Ovary (tissue), 9 donors: ENCODE results near the gene ARHGAP22. TPM values are rescaled to one million over a fixed set of nuclear protein-coding genes. Genes with fewer than 3 reads are reported as not detected.
"Not testable (repeated sequence)": the region's sequence is repeated elsewhere in the genome, so short reads cannot be mapped to it uniquely, and the experiment has no call there.

Source experiments
- DNase-seq, 5 donors: peaks; one replicate each; pipeline ENCODE4 v3.0.0-alpha.2; 2019 to 2020
- H3K27ac ChIP-seq, 2 donors: fragments of 200-600 bp; one replicate each; pipeline versions ENCODE4 v1.5.1 to v1.8.0; 2019 to 2022
- H3K27me3 ChIP-seq: fragments of 200-600 bp; one replicate; pipeline ENCODE4 v1.8.0; 2022
- H3K36me3 ChIP-seq: fragments of 200-600 bp; sonication (generic); one replicate; pipeline ENCODE4 v1.5.1; 2019
- H3K4me1 ChIP-seq: one replicate; pipeline ENCODE4 v1.8.1; 2013; ENCODE audit warnings: mild to moderate bottlenecking, moderate library complexity; ENCODE audit not compliant: insufficient read depth
- H3K4me3 ChIP-seq: fragments of 200-600 bp; sonication (generic); one replicate; pipeline ENCODE4 v1.5.1; 2017
- H3K9me3 ChIP-seq, 2 donors: fragments of 200-600 bp in 1 of 2; sonication (generic) in 1 of 2; one replicate each; pipeline versions ENCODE4 v1.5.1 to v1.8.1; 2013 to 2019; ENCODE audit warnings: mild to moderate bottlenecking in 1 of 2, moderate library complexity in 1 of 2
- CTCF ChIP-seq, 3 donors: fragments of 450-650 bp in 2 of 3; fragments of 200-600 bp in 1 of 3; IDR thresholded peaks; one replicate each; pipeline versions ENCODE4 v1.5.1 to v1.8.0; 2016 to 2022; ENCODE audit warnings: antibody characterized with exemption in 3 of 3, mild to moderate bottlenecking in 1 of 3
- EP300 ChIP-seq: sonication (generic); formaldehyde crosslinking; IDR thresholded peaks from one replicate; pipeline ENCODE4 v1.6.1; 2017; ENCODE audit warnings: antibody characterized with exemption
- POLR2A ChIP-seq: fragments of 450-650 bp; IDR thresholded peaks from one replicate; pipeline ENCODE4 v1.6.1; 2017; ENCODE audit warnings: antibody characterized with exemption, mild to moderate bottlenecking, moderate library complexity
- WGBS, 3 donors: extraction: QIAGEN DNeasy Blood & Tissue Kit in 1 of 3; methylation state at CpG; one replicate each; pipeline versions ENCODE4 v1.1.5 to v1.1.7; 2013 to 2017; 5-methylcytosine and 5-hydroxymethylcytosine counted together
- intact Hi-C, 4 donors: fragments of 100-400 bp; cut with DNase I; formaldehyde crosslinking; loops; one replicate each; pipeline versions ENCODE4 v1.11.0 to v1.15.1; 2022 to 2023
- polyA plus RNA-seq, 2 donors: library from polyadenylated mRNA; stranded (reverse); fragments of 200-250 nt in 1 of 2; fragments of 350-450 nt in 1 of 2; fragmentation: Illumina TruSeq in 1 of 2; extraction: RNeasy Lipid Tissue Mini Kit (QIAGEN cat#74804) in 1 of 2; gene quantifications; one replicate each; pipeline ENCODE4 v1.2.3, GENCODE V29; 2013 to 2014
- total RNA-seq, 7 donors: library from RNA; depleted of rRNA in 2 of 7; stranded (reverse); fragments of >200 nt in 2 of 7; fragmentation: NEBNext Ultra II Directional in 3 of 7; extraction: Animal tissue kit (Norgen Biotek cat#: 25700) in 3 of 7; gene quantifications; one replicate each; pipeline versions ENCODE4 v1.1.0 to v1.2.4, GENCODE V29; 2016 to 2023
- donor health status: DM: no; HTN: no; CAD: no; lungs with moderate emphysema.
- donor health status: DM: no; HTN: no; CAD: no.
- donor health status: Bipolar disorder and iron deficiency.
- donor health status: DM: yes; HTN: yes; CAD: no.
- donor health status: DM: no; HTN: no; CAD: no.
- donor health status: DM: yes; HTN: yes; CAD: no.

The ARHGAP22 gene
- total and polyA plus RNA-seq, 9 donors, result 3.9 to 14.3 (median 5.7) TPM

GRCh38 chr10:48428896-48429295 is 176.0 kb downstream of the ARHGAP22 start:
- intact Hi-C loops, result no loop called here
- no peaks in the 10 kb centered on the region for H3K36me3 ChIP-seq
- H3K4me3 ChIP-seq, result no peak overlapping the region

DNA sequence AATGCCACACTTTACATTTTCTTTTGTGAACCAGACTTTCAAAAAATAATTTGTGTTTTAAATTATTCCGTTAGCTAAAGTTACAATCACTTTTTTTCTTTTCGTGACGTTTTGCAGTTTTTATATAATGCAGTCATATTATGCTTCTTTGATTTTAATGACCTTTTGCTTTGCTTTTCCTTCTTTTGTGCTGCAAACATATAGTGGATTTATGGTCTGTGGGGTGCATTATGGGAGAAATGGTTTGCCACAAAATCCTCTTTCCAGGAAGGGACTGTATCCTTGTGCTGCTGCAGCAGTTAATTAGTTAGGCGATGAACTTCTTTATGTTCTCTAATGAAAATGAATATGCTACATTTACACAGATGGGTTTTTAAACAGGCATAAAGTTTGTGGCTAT is 181.0 kb downstream of the ARHGAP22 start:
- H3K27me3 ChIP-seq, result no peaks in the 10 kb centered on the region
- H3K4me1 ChIP-seq, result no peaks in the 10 kb centered on the region
- no peak for DNase-seq
- intact Hi-C loops, result no loop called here
- H3K27ac ChIP-seq, result no peak overlapping the region
- H3K9me3 ChIP-seq, result no peaks in the 10 kb centered on the region
- no peak for TF ChIP-seq CTCF (IDR thresholded peaks at IDR 0.05)
- no peak for TF ChIP-seq EP300
- TF ChIP-seq POLR2A, result no peak
- H3K36me3 ChIP-seq, result no peaks in the 10 kb centered on the region
- 86 to 91% (median 87%) methylated on average over 4 of the region's 4 CpGs for WGBS, 3 donors
- H3K4me3 ChIP-seq, result no peak overlapping the region

More at GRCh38 chr10:48428896-48429295, 176.0 kb downstream of the ARHGAP22 start:
- no peak for DNase-seq
- H3K4me1 ChIP-seq, result no peaks in the 10 kb centered on the region
- 82 to 88% (median 85%) methylated on average over 3 of the region's 3 CpGs for WGBS, 3 donors
- H3K27ac ChIP-seq, result no peak overlapping the region
- TF ChIP-seq CTCF (IDR thresholded peaks at IDR 0.05) (no peak), EP300 (no peak), POLR2A (no peak)
- H3K9me3 ChIP-seq, result no peaks in the 10 kb centered on the region
- H3K27me3 ChIP-seq, result no peaks in the 10 kb centered on the region

DNA sequence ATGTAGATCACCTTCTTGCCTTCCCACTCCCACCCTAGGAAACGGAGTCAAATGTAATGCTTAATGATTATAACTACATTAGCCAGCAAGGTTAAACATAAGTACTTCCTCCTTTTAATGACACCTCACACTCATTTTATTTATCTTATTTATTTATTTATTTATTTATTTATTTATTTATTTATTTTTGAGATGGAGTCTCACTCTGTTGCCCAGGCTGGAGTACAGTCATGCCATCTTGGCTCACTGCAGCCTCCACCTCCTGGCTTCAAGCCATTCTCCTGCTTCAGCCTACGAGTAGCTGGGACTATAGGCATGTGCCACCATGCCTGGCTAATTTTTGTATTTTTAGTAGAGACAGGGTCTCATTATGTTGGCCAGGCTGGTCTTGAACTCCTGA is 183.0 kb downstream of the ARHGAP22 start:
- DNase-seq, H3K27me3 ChIP-seq, intact Hi-C loops, H3K4me3 ChIP-seq, H3K9me3 ChIP-seq, H3K27ac ChIP-seq, H3K4me1 ChIP-seq, H3K36me3 ChIP-seq: not testable (repeated sequence)
- WGBS, 3 donors, result 91 to 99% (median 93%) methylated on average over 2 of the region's 2 CpGs

GRCh38 chr10:48419714-48420113 is 185.2 kb downstream of the ARHGAP22 start:
- no peaks in the 10 kb centered on the region for H3K9me3 ChIP-seq
- WGBS, 3 donors, result 91 to 96% (median 93%) methylated on average over 4 of the region's 4 CpGs

GRCh38 chr10:48418189-48418788 is 186.6 kb downstream of the ARHGAP22 start:
- no peak overlapping the region for H3K27ac ChIP-seq
- H3K4me3 ChIP-seq, result no peak overlapping the region
- intact Hi-C loops, result no loop called here
- H3K4me1 ChIP-seq, result no peaks in the 10 kb centered on the region
- no peaks in the 10 kb centered on the region for H3K27me3 ChIP-seq
- 76 to 85% (median 83%) methylated on average over 5 of the region's 5 CpGs for WGBS, 3 donors
- TF ChIP-seq CTCF (IDR thresholded peaks at IDR 0.05) (no peak), POLR2A (no peak), EP300 (no peak)
- H3K9me3 ChIP-seq, result no peaks in the 10 kb centered on the region
- no peaks in the 10 kb centered on the region for H3K36me3 ChIP-seq
- no peak for DNase-seq

More at GRCh38 chr10:48419714-48420113, 185.2 kb downstream of the ARHGAP22 start:
- TF ChIP-seq POLR2A (no peak), EP300 (no peak)
- intact Hi-C loops, result no loop called here
- no peaks in the 10 kb centered on the region for H3K36me3 ChIP-seq
- DNase-seq, result no peak
- H3K27ac ChIP-seq, result no peak overlapping the region
- no peak overlapping the region for H3K4me3 ChIP-seq
- no peaks in the 10 kb centered on the region for H3K4me1 ChIP-seq
- H3K27me3 ChIP-seq, result no peaks in the 10 kb centered on the region
